H1 (cell line): ENCODE data around the gene STX2. TPM values are rescaled to one million over a fixed set of nuclear protein-coding genes. Genes with fewer than 3 reads are reported as not detected.

Experiments
- CTCF ChIA-PET: fragments of 300-600 bp; sonication (Branson Sonifier 250); formaldehyde crosslinking; loops from one replicate; lab custom pipeline; 2021; ENCODE audit not compliant: partially characterized antibody; lab: Charles Lee
- POLR2A ChIA-PET: fragments of 300-600 bp; sonication (Branson Sonifier 250); formaldehyde crosslinking; loops from one replicate; lab custom pipeline; 2021; ENCODE audit warnings: inconsistent platforms; ENCODE audit not compliant: partially characterized antibody; lab: Charles Lee
- DNase-seq, 2 experiments: peaks; one replicate each; pipeline versions ENCODE4 v3.0.0 to v3.0.0-alpha.2; 2010 to 2022; ENCODE audit warnings: low spot score in 2 of 2, low read depth in 1 of 2, mixed read lengths in 1 of 2
- FAIRE-seq: peaks from 2 replicates; lab custom pipeline; 2011; peaks lifted over from hg19 to GRCh38; lab: Jason Lieb, UNC
- H2AFZ ChIP-seq: 2 replicates; pipeline ENCODE4 v1.8.1; 2012; ENCODE audit warnings: low read length, inconsistent platforms
- H2AK5ac ChIP-seq: 2 replicates; pipeline ENCODE4 v1.6.1; 2013; ENCODE audit warnings: low read depth, low read length
- H2BK120ac ChIP-seq: replicated peaks from 2 replicates; pipeline ENCODE3; 2013; ENCODE audit warnings: low read depth, low read length, inconsistent platforms
- H2BK12ac ChIP-seq: 2 replicates; pipeline ENCODE4 v1.6.1; 2013; ENCODE audit warnings: low read depth, low read length
- H2BK15ac ChIP-seq: 2 replicates; pipeline ENCODE4 v1.6.1; 2013; ENCODE audit warnings: low read length
- H2BK20ac ChIP-seq: 2 replicates; pipeline ENCODE4 v1.6.1; 2013; ENCODE audit warnings: low read length
- H2BK5ac ChIP-seq: 2 replicates; pipeline ENCODE4 v1.6.1; 2013; ENCODE audit warnings: low read depth, low read length
- H3K14ac ChIP-seq: 2 replicates; pipeline ENCODE4 v1.6.1; 2013; ENCODE audit warnings: inconsistent platforms; ENCODE audit not compliant: insufficient read length
- H3K18ac ChIP-seq: 2 replicates; pipeline ENCODE4 v1.6.1; 2013; ENCODE audit warnings: low read length; ENCODE audit errors: extremely low read depth
- H3K23ac ChIP-seq: 2 replicates; pipeline ENCODE4 v1.6.1; 2013; ENCODE audit warnings: inconsistent platforms; ENCODE audit not compliant: insufficient read length
- H3K23me2 ChIP-seq: 2 replicates; pipeline ENCODE4 v1.6.1; 2013; ENCODE audit warnings: low read depth, low read length
- H3K27ac ChIP-seq: 2 replicates; pipeline ENCODE4 v1.6.1; 2011; ENCODE audit warnings: low read depth, low read length, inconsistent platforms
- H3K27me3 ChIP-seq, 4 experiments: replicated peaks in 1 of 4; 1 replicate in 1 of 4; 2 replicates in 3 of 4; pipeline versions ENCODE4 v1.6.1 to v1.8.1; 2011 to 2013; ENCODE audit warnings: low read length in 3 of 4, mild to moderate bottlenecking in 3 of 4, inconsistent platforms in 2 of 4, mixed read lengths in 2 of 4, moderate library complexity in 1 of 4; ENCODE audit not compliant: control insufficient read depth in 3 of 4, insufficient read depth in 3 of 4; ENCODE audit errors: extremely low read depth in 1 of 4
- H3K36me3 ChIP-seq, 4 experiments: 2 replicates each; pipeline versions ENCODE4 v1.6.1 to v1.8.1; 2011 to 2013; ENCODE audit warnings: mild to moderate bottlenecking in 4 of 4, low read length in 3 of 4, moderate library complexity in 2 of 4, control low read depth in 1 of 4, inconsistent platforms in 1 of 4; ENCODE audit not compliant: insufficient read depth in 4 of 4, control insufficient read depth in 2 of 4
- H3K4ac ChIP-seq: replicated peaks from 2 replicates; pipeline ENCODE3; 2013; ENCODE audit warnings: low read length, low read depth, mixed read lengths, inconsistent platforms; ENCODE audit not compliant: insufficient read length
- H3K4me1 ChIP-seq, 4 experiments: replicated peaks in 1 of 4; 1 replicate in 1 of 4; 2 replicates in 3 of 4; pipeline versions ENCODE4 v1.6.1 to v1.8.1; 2011 to 2013; ENCODE audit warnings: low read length in 3 of 4, inconsistent platforms in 2 of 4, mixed read lengths in 1 of 4; ENCODE audit not compliant: insufficient read depth in 4 of 4, control insufficient read depth in 3 of 4
- H3K4me2 ChIP-seq, 2 experiments: 2 replicates each; pipeline versions ENCODE4 v1.6.1 to v1.8.1; 2011 to 2013; ENCODE audit warnings: low read depth in 2 of 2, low read length in 2 of 2, control low read depth in 1 of 2, inconsistent platforms in 1 of 2, mild to moderate bottlenecking in 1 of 2; ENCODE audit not compliant: insufficient read depth in 1 of 2
- H3K4me3 ChIP-seq, 4 experiments: fragments of 200-600, 300-600 bp in 1 of 4; sonication (generic), shearing (Covaris generic), sonication (Bioruptor Twin) in 1 of 4; 2 replicates each; pipeline versions ENCODE4 v1.5.1 to v1.8.1; 2011 to 2016; ENCODE audit warnings: low read length in 4 of 4, low read depth in 3 of 4, control low read depth in 2 of 4, inconsistent platforms in 2 of 4, mild to moderate bottlenecking in 2 of 4, mixed read lengths in 1 of 4, moderate library complexity in 1 of 4; ENCODE audit not compliant: insufficient read depth in 2 of 4; ENCODE audit errors: extremely low read depth in 1 of 4
- H3K56ac ChIP-seq: replicated peaks from 2 replicates; pipeline ENCODE3; 2013; ENCODE audit warnings: low read depth, mild to moderate bottlenecking, mixed read lengths, low read length, inconsistent platforms; ENCODE audit not compliant: insufficient read length
- H3K79me1 ChIP-seq: 2 replicates; pipeline ENCODE4 v1.6.1; 2013; ENCODE audit warnings: low read depth, low read length, control low read depth
- H3K79me2 ChIP-seq, 2 experiments: 2 replicates each; pipeline versions ENCODE4 v1.6.1 to v1.8.1; 2012 to 2013; ENCODE audit warnings: low read length in 2 of 2, mild to moderate bottlenecking in 2 of 2, inconsistent platforms in 1 of 2; ENCODE audit not compliant: insufficient read depth in 2 of 2, control insufficient read depth in 1 of 2
- H3K9ac ChIP-seq, 4 experiments: replicated peaks in 1 of 4; 1 replicate in 1 of 4; 2 replicates in 3 of 4; pipeline versions ENCODE4 v1.6.1 to v1.8.1; 2011 to 2013; ENCODE audit warnings: low read depth in 3 of 4, low read length in 3 of 4, control low read depth in 2 of 4, mild to moderate bottlenecking in 2 of 4, moderate library complexity in 2 of 4, inconsistent platforms in 1 of 4; ENCODE audit errors: extremely low read depth in 1 of 4
- H3K9me3 ChIP-seq, 2 experiments: 2 replicates each; pipeline versions ENCODE4 v1.6.1 to v1.8.1; 2012 to 2013; ENCODE audit warnings: mild to moderate bottlenecking in 2 of 2, moderate library complexity in 2 of 2, control low read depth in 1 of 2, inconsistent platforms in 1 of 2, low read depth in 1 of 2, low read length in 1 of 2, mixed read lengths in 1 of 2; ENCODE audit not compliant: insufficient read depth in 2 of 2
- H4K20me1 ChIP-seq, 2 experiments: replicated peaks in 1 of 2; 2 replicates each; pipeline versions ENCODE3 to v1.8.1; 2011 to 2013; ENCODE audit warnings: inconsistent platforms in 2 of 2, low read length in 2 of 2, mild to moderate bottlenecking in 1 of 2; ENCODE audit not compliant: insufficient read depth in 2 of 2, control insufficient read depth in 1 of 2
- H4K5ac ChIP-seq: 2 replicates; pipeline ENCODE4 v1.6.1; 2013; ENCODE audit warnings: low read length, low read depth, mixed read lengths, inconsistent platforms; ENCODE audit not compliant: insufficient read length
- H4K8ac ChIP-seq: 2 replicates; pipeline ENCODE4 v1.8.0; 2013; ENCODE audit warnings: mild to moderate bottlenecking, moderate library complexity, low read length, inconsistent platforms; ENCODE audit not compliant: insufficient read depth; ENCODE audit errors: extremely low read depth
- H4K91ac ChIP-seq: replicated peaks from 2 replicates; pipeline ENCODE3; 2013; ENCODE audit warnings: low read length, mixed read lengths, inconsistent platforms; ENCODE audit not compliant: insufficient read length
- CBX5 ChIP-seq: fragments of 300-800, 300-1000 bp; sonication (generic); IDR thresholded peaks from 2 replicates; pipeline ENCODE4 v1.7.1; 2016; ENCODE audit warnings: antibody characterized with exemption, low read length, low read depth
- HDAC6 ChIP-seq: IDR thresholded peaks from one replicate; pipeline ENCODE4 v1.7.1; 2012; ENCODE audit warnings: low read depth, mild to moderate bottlenecking, inconsistent platforms, low read length, moderate library complexity
- MAX ChIP-seq: IDR thresholded peaks from 2 replicates; pipeline ENCODE4 v1.6.1; 2012; ENCODE audit warnings: inconsistent platforms
- POLR2AphosphoS5 ChIP-seq: IDR thresholded peaks from 2 replicates; pipeline ENCODE4 v1.6.1; 2011; ENCODE audit warnings: low read depth, low read length
- RBBP5 ChIP-seq: IDR thresholded peaks from 2 replicates; pipeline ENCODE4 v1.7.1; 2012; ENCODE audit warnings: low read depth, mild to moderate bottlenecking, inconsistent platforms, low read length, moderate library complexity, borderline replicate concordance
- WGBS, 2 experiments: shearing (Covaris generic) in 1 of 2; methylation state at CpG; one replicate each; pipeline versions ENCODE4 v1.1.6 to v1.1.7; 2013 to 2015; ENCODE audit warnings: low lambda C conversion rate in 2 of 2, mixed read lengths in 2 of 2, inconsistent platforms in 1 of 2, low coverage in 1 of 2, missing lambda C conversion rate in 1 of 2; ENCODE audit not compliant: insufficient replicate concordance in 2 of 2, insufficient coverage in 1 of 2, insufficient read length in 1 of 2; ENCODE audit errors: extremely low coverage in 1 of 2, missing lambda C conversion rate in 1 of 2; 5-methylcytosine and 5-hydroxymethylcytosine counted together
- polyA plus RNA-seq, 7 experiments: library from polyadenylated mRNA; depleted of rRNA in 3 of 7; stranded (reverse) in 5 of 7; unstranded in 2 of 7; fragments of >200 nt in 5 of 7; fragments of 200-250 nt in 2 of 7; gene quantifications; 1 replicate in 5 of 7; 2 replicates in 1 of 7; 4 replicates in 1 of 7; pipeline versions ENCODE4 v1.2.1 to v1.2.3, GENCODE V29; 2011 to 2013; ENCODE audit warnings: missing spikeins in 2 of 7, mixed read lengths in 2 of 7
- total RNA-seq: library from RNA; stranded (reverse); fragmentation: NEBNext Ultra II Directional; extraction: Animal tissue kit (Norgen Biotek cat#: 25700); gene quantifications from 2 replicates; pipeline ENCODE4 v1.2.1, GENCODE V29; 2021

The STX2 gene
- total and polyA plus RNA-seq, 2 of the 8 experiments (the other 6 are each of a cell fraction or from before 2014, with no cell fraction given), result 20.0 to 26.3 TPM

GRCh38 chr12:130873825-130874224, 34.8 kb upstream of the STX2 start:
- no peak overlapping the region for H2BK15ac ChIP-seq
- no peak overlapping the region for H2BK20ac ChIP-seq
- no peak overlapping the region for H2AK5ac ChIP-seq
- no peaks in the 10 kb centered on the region for H3K27me3 ChIP-seq
- DNase-seq (no peak), FAIRE-seq (no peak)
- H3K23ac ChIP-seq, result no peak overlapping the region
- H2BK12ac ChIP-seq, result no peak overlapping the region
- H3K36me3 ChIP-seq, result peaks cover 27 to 53% (median 42%) of the 10 kb centered on the region in 4 experiments
- H3K4ac ChIP-seq, result no peak overlapping the region
- peaks cover 6 to 30% of the 10 kb centered on the region in 2 experiments for H3K79me2 ChIP-seq
- H2AFZ ChIP-seq, result no peak overlapping the region
- no peaks in the 10 kb centered on the region for H3K79me1 ChIP-seq
- POLR2A ChIA-PET, result interaction anchor here (0.6 to 8.9 kb wide), 22 partner anchors 9 to 431 kb away, joined by 3 to 86 read pairs (median 4); no protein-coding TSS in a partner anchor
- H3K9ac ChIP-seq, result no peak overlapping the region; a peak in 1 of 7 replicates
- peaks cover 0 to 3% (median 3%) of the 10 kb centered on the region in 4 experiments; a peak in 4 of 7 replicates for H3K4me1 ChIP-seq
- peak overlapping the region in 2 of 4 experiments; percentile 87 to 93; a peak in 4 of 8 replicates for H3K4me3 ChIP-seq
- H2BK120ac ChIP-seq, result no peak overlapping the region
- H3K14ac ChIP-seq, result no peak overlapping the region
- no peak overlapping the region for H4K8ac ChIP-seq
- H2BK5ac ChIP-seq, result no peak overlapping the region
- no peak overlapping the region for H3K18ac ChIP-seq
- TF ChIP-seq HDAC6 (no peak), MAX (no peak), RBBP5 (no peak), POLR2AphosphoS5 (peak; percentile 13; the same call in 1 of the 2 replicates), CBX5 (no peak)
- H3K9me3 ChIP-seq, result no peaks in the 10 kb centered on the region
- no peak overlapping the region for H4K5ac ChIP-seq
- 86% methylated on average over 4 of the region's 4 CpGs; no CpG with 5 or more reads in 1 of the 2 experiments for WGBS, 2 experiments
- peak overlapping the region; percentile 82 to 95 for H3K4me2 ChIP-seq
- H3K27ac ChIP-seq, result no peak overlapping the region
- peaks cover 4 to 6% of the 10 kb centered on the region in 2 experiments for H4K20me1 ChIP-seq
- no peak overlapping the region for H3K56ac ChIP-seq
- CTCF ChIA-PET, result interaction anchor here (0.7 to 1.2 kb wide), 3 partner anchors 12 to 46 kb away, joined by 3 read pairs; no protein-coding TSS in a partner anchor
- peaks cover 4% of the 10 kb centered on the region for H3K23me2 ChIP-seq
- H4K91ac ChIP-seq, result no peak overlapping the region
